GM23338 (cell line): ENCODE data around the gene CDK4. TPM values are rescaled to one million over a fixed set of nuclear protein-coding genes. Genes with fewer than 3 reads are reported as not detected.

Experiments used
- ATAC-seq: fragments of 200-7000 bp; cut with Tn5 transposase; 3 replicates; pipeline ENCODE4 v1.9.1; 2020
- DNase-seq: peaks from one replicate; pipeline ENCODE4 v3.0.0-alpha.2; 2015; ENCODE audit warnings: low spot score
- H2AFZ ChIP-seq: fragments of 200-600 bp; sonication (generic); 2 replicates; pipeline ENCODE4 v1.8.0; 2016; ENCODE audit warnings: antibody characterized with exemption, mild to moderate bottlenecking, moderate library complexity
- H3F3A ChIP-seq: fragments of 200-600 bp; sonication (generic); replicated peaks from 2 replicates; pipeline ENCODE4 v1.8.0; 2017; ENCODE audit warnings: antibody characterized with exemption, mixed run types, low read depth
- H3K27ac ChIP-seq: fragments of 200-600 bp; sonication (generic); 2 replicates; pipeline ENCODE4 v1.6.1; 2016; ENCODE audit warnings: low read depth
- H3K27me3 ChIP-seq: fragments of 200-600 bp; sonication (generic); 2 replicates; pipeline ENCODE4 v1.8.0; 2016; ENCODE audit warnings: mild to moderate bottlenecking, mixed run types, moderate library complexity; ENCODE audit not compliant: insufficient read depth
- H3K36me3 ChIP-seq: fragments of 200-600 bp; sonication (generic); 2 replicates; pipeline ENCODE4 v1.8.0; 2016; ENCODE audit warnings: mild to moderate bottlenecking; ENCODE audit not compliant: insufficient read depth
- H3K4me1 ChIP-seq: fragments of 200-600 bp; sonication (generic); 2 replicates; pipeline ENCODE4 v1.8.0; 2016; ENCODE audit warnings: mild to moderate bottlenecking, moderate library complexity; ENCODE audit not compliant: insufficient read depth
- H3K4me2 ChIP-seq: fragments of 200-600 bp; sonication (generic); 2 replicates; pipeline ENCODE4 v1.7.1; 2017; ENCODE audit warnings: mixed run types
- H3K4me3 ChIP-seq: fragments of 200-600 bp; sonication (generic); 2 replicates; pipeline ENCODE4 v1.6.1; 2016; ENCODE audit warnings: mixed run types
- H3K79me2 ChIP-seq: fragments of 200-600 bp; sonication (generic); replicated peaks from 2 replicates; pipeline ENCODE4 v1.8.0; 2017; ENCODE audit warnings: mild to moderate bottlenecking; ENCODE audit not compliant: insufficient read depth
- H3K9me2 ChIP-seq: fragments of 200-600 bp; sonication (generic); 2 replicates; pipeline ENCODE4 v1.8.0; 2017; ENCODE audit not compliant: insufficient read depth
- H4K20me1 ChIP-seq: fragments of 200-600 bp; sonication (generic); replicated peaks from 2 replicates; pipeline ENCODE4 v1.8.0; 2017; ENCODE audit warnings: mild to moderate bottlenecking; ENCODE audit not compliant: insufficient read depth
- H3K27ac Mint-ChIP-seq: 2 replicates; pipeline ENCODE4 v1.8.0; 2020; ENCODE audit warnings: inconsistent platforms, mild to moderate bottlenecking, moderate library complexity, mixed read lengths
- H3K27me3 Mint-ChIP-seq: 3 replicates; pipeline ENCODE4 v1.8.0; 2022; ENCODE audit warnings: low read depth, mild to moderate bottlenecking, moderate library complexity, mixed read lengths, inconsistent platforms; ENCODE audit not compliant: insufficient read depth, poor library complexity
- H3K36me3 Mint-ChIP-seq: 3 replicates; pipeline ENCODE4 v1.8.0; 2021; ENCODE audit warnings: low read depth, mild to moderate bottlenecking, inconsistent platforms, moderate library complexity, mixed read lengths
- H3K4me1 Mint-ChIP-seq: 3 replicates; pipeline ENCODE4 v1.8.0; 2020; ENCODE audit warnings: mild to moderate bottlenecking, inconsistent platforms, mixed read lengths
- H3K4me3 Mint-ChIP-seq: 3 replicates; pipeline ENCODE4 v1.8.0; 2021; ENCODE audit warnings: moderate library complexity, mild to moderate bottlenecking, inconsistent platforms, mixed read lengths
- H3K9me3 Mint-ChIP-seq: 3 replicates; pipeline ENCODE4 v1.8.0; 2020; ENCODE audit warnings: moderate library complexity, mild to moderate bottlenecking, inconsistent platforms, mixed read lengths
- EZH2 ChIP-seq: fragments of 200-600 bp; sonication (generic); IDR thresholded peaks from one replicate; pipeline ENCODE4 v1.8.0; 2017; ENCODE audit warnings: antibody characterized with exemption, mild to moderate bottlenecking, low read depth; ENCODE audit not compliant: unreplicated experiment
- EZH2phosphoT487 ChIP-seq: fragments of 200-600 bp; sonication (generic); IDR thresholded peaks from one replicate; pipeline ENCODE4 v1.8.1; 2018; ENCODE audit warnings: antibody characterized with exemption; ENCODE audit not compliant: unreplicated experiment
- JUNB ChIP-seq: IDR thresholded peaks from one replicate; pipeline ENCODE4 v1.6.1; 2016; ENCODE audit warnings: antibody characterized with exemption; ENCODE audit not compliant: unreplicated experiment
- NANOG ChIP-seq: IDR thresholded peaks from 2 replicates; pipeline ENCODE4 v1.6.1; 2016; ENCODE audit warnings: antibody characterized with exemption, borderline replicate concordance
- POLR2AphosphoS5 ChIP-seq: IDR thresholded peaks from 2 replicates; pipeline ENCODE4 v1.6.1; 2016; ENCODE audit warnings: antibody characterized with exemption, low read depth
- ZNF114 ChIP-seq: fragments of 250-450 bp; sonication (Bioruptor Pico); IDR thresholded peaks from 2 replicates; pipeline ENCODE4 v1.5.0; 2020; ENCODE audit warnings: mild to moderate bottlenecking, moderate library complexity
- polyA plus RNA-seq: library from polyadenylated mRNA; unstranded; fragments of >200 nt; fragmentation: Nextera tagmentation; extraction: Ambion mirVana; gene quantifications from 2 replicates; pipeline ENCODE4 v1.2.1, GENCODE V29; 2016
- total RNA-seq: library from RNA; depleted of rRNA; stranded (reverse); fragments of >200 nt; shearing (Covaris generic); gene quantifications from 2 replicates; pipeline ENCODE4 v1.2.3, GENCODE V29; 2014
- TF ChIP-seq, protein P1 (sequence below), 2 experiments: fragments of 200-600 bp in 1 of 2; sonication (generic) in 1 of 2; conservative IDR thresholded peaks; 2 replicates each; pipeline versions ENCODE4 v1.5.1 to v1.6.1; 2016 to 2017; ENCODE audit warnings: antibody characterized with exemption in 2 of 2, low read depth in 2 of 2, mild to moderate bottlenecking in 2 of 2, moderate library complexity in 1 of 2
- TF ChIP-seq, protein P2 (sequence below): IDR thresholded peaks from 2 replicates; pipeline ENCODE4 v1.6.1; 2016; ENCODE audit warnings: antibody characterized with exemption
- TF ChIP-seq, protein P3 (sequence below): fragments of 250-450 bp; sonication (Bioruptor Pico); IDR thresholded peaks from 2 replicates; pipeline ENCODE4 v1.5.0; 2020; ENCODE audit warnings: mild to moderate bottlenecking, moderate library complexity

CDK4 gene
- total and polyA plus RNA-seq, 2 experiments from 2014 or later: 105 to 198 TPM

DNA sequence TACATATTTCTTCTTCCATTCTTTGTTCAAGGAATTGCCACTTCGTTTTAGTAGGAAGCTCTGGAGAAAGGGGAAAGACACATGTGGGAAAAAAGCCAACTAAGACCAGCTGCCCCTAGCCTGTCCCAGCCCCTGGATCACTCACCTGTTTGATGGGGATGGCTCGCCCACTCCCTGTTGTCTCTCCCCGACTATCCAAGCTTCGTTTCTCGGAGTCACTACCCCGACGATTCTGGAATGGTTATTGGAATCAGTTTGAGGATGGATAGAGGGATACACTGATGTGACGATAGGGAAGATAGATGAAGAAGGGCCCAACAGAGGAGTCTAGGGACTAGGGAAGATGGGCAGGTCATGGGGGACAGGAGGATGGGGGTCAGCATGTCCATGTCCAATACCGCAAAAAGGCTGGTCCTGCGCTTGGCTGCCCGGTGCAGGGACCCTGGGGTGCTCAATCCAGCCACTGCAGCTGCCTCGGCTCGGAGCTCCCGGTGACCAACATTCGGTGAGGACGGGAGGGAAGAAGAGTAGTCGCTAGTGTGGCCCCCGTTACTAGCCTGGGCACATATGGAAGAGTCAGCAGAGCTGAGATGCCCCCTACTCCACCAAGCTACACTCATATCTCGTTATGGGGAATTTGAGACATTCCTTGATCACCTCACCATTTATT lies 20.6 kb downstream of the CDK4 start (continued):
- TF ChIP-seq, protein P1, sequence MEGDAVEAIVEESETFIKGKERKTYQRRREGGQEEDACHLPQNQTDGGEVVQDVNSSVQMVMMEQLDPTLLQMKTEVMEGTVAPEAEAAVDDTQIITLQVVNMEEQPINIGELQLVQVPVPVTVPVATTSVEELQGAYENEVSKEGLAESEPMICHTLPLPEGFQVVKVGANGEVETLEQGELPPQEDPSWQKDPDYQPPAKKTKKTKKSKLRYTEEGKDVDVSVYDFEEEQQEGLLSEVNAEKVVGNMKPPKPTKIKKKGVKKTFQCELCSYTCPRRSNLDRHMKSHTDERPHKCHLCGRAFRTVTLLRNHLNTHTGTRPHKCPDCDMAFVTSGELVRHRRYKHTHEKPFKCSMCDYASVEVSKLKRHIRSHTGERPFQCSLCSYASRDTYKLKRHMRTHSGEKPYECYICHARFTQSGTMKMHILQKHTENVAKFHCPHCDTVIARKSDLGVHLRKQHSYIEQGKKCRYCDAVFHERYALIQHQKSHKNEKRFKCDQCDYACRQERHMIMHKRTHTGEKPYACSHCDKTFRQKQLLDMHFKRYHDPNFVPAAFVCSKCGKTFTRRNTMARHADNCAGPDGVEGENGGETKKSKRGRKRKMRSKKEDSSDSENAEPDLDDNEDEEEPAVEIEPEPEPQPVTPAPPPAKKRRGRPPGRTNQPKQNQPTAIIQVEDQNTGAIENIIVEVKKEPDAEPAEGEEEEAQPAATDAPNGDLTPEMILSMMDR (conservative IDR thresholded peaks at IDR 0.05; ENCODE audit: low read depth in 2 of 2): no peak
- TF ChIP-seq EZH2phosphoT487: no peak
- no peak for TF ChIP-seq JUNB
- TF ChIP-seq, protein P2, sequence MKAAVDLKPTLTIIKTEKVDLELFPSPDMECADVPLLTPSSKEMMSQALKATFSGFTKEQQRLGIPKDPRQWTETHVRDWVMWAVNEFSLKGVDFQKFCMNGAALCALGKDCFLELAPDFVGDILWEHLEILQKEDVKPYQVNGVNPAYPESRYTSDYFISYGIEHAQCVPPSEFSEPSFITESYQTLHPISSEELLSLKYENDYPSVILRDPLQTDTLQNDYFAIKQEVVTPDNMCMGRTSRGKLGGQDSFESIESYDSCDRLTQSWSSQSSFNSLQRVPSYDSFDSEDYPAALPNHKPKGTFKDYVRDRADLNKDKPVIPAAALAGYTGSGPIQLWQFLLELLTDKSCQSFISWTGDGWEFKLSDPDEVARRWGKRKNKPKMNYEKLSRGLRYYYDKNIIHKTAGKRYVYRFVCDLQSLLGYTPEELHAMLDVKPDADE: no peak
- no peak for TF ChIP-seq ZNF114 (CRISPR knock-in tag)
- TF ChIP-seq EZH2: no peak

DNA sequence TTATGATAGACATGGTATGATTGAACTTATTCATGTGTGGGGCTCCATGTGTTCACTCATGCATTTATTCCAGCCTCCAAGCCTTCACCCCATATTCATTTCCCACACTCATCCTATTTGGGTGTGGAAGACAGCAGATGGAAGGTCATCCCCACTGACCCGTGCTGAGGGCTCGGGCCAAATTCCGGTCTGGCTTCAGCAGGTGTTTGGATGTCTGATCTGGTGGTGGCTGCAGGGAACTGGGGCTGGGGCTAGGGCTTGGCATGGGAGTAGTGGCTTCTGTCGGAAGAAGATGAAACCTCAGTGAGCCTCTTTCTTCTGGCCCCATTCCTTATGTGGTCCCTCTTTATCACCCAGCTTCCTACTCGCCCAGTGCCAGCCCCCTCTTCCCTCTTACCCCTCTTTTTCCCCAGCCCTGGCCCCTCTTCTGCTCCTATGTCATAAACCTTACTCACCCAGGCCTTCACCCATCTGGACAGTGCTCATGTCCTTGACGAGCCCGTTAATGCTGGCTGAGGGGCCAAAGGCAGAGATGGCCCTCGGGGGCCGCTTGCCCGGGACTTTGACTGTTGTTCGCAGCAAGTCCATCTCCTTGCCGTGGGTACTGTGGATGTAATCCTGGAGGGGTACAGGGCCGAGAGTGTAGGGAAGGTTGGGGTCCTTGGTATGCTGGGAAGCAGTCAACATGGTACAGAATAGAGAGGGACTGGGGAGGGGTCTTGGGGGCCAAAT lies 21.6 kb downstream of the CDK4 start:
- no peak overlapping the region for H3K27ac Mint-ChIP-seq

More for the DNA sequence above, 21.6 kb downstream of the CDK4 start:
- Histone ChIP-seq H4K20me1 (no peaks in the 10 kb centered on the region; the same call in 1 of the 2 replicates), H3K9me2 (no peaks in the 10 kb centered on the region), H3K27ac (no peak overlapping the region), H3K4me3 (no peak overlapping the region), H3F3A (no peaks in the 10 kb centered on the region), H3K27me3 (peaks cover 99% of the 10 kb centered on the region), H2AFZ (no peak overlapping the region), H3K4me1 (peaks cover 2% of the 10 kb centered on the region; the same call in 1 of the 2 replicates), H3K36me3 (no peaks in the 10 kb centered on the region), H3K79me2 (no peaks in the 10 kb centered on the region), H3K4me2 (no peak overlapping the region)
- no peak for DNase-seq
- H3K36me3 Mint-ChIP-seq: no peaks in the 10 kb centered on the region; the same call in 2 of the 3 replicates
- no peaks in the 10 kb centered on the region; the same call in 2 of the 3 replicates for H3K9me3 Mint-ChIP-seq
- H3K4me3 Mint-ChIP-seq: no peak overlapping the region
- TF ChIP-seq NANOG: no peak
- TF ChIP-seq JUNB: no peak
- TF ChIP-seq POLR2AphosphoS5: no peak
- TF ChIP-seq, protein P1 (conservative IDR thresholded peaks at IDR 0.05; ENCODE audit: low read depth in 2 of 2): no peak
- TF ChIP-seq, protein P3, sequence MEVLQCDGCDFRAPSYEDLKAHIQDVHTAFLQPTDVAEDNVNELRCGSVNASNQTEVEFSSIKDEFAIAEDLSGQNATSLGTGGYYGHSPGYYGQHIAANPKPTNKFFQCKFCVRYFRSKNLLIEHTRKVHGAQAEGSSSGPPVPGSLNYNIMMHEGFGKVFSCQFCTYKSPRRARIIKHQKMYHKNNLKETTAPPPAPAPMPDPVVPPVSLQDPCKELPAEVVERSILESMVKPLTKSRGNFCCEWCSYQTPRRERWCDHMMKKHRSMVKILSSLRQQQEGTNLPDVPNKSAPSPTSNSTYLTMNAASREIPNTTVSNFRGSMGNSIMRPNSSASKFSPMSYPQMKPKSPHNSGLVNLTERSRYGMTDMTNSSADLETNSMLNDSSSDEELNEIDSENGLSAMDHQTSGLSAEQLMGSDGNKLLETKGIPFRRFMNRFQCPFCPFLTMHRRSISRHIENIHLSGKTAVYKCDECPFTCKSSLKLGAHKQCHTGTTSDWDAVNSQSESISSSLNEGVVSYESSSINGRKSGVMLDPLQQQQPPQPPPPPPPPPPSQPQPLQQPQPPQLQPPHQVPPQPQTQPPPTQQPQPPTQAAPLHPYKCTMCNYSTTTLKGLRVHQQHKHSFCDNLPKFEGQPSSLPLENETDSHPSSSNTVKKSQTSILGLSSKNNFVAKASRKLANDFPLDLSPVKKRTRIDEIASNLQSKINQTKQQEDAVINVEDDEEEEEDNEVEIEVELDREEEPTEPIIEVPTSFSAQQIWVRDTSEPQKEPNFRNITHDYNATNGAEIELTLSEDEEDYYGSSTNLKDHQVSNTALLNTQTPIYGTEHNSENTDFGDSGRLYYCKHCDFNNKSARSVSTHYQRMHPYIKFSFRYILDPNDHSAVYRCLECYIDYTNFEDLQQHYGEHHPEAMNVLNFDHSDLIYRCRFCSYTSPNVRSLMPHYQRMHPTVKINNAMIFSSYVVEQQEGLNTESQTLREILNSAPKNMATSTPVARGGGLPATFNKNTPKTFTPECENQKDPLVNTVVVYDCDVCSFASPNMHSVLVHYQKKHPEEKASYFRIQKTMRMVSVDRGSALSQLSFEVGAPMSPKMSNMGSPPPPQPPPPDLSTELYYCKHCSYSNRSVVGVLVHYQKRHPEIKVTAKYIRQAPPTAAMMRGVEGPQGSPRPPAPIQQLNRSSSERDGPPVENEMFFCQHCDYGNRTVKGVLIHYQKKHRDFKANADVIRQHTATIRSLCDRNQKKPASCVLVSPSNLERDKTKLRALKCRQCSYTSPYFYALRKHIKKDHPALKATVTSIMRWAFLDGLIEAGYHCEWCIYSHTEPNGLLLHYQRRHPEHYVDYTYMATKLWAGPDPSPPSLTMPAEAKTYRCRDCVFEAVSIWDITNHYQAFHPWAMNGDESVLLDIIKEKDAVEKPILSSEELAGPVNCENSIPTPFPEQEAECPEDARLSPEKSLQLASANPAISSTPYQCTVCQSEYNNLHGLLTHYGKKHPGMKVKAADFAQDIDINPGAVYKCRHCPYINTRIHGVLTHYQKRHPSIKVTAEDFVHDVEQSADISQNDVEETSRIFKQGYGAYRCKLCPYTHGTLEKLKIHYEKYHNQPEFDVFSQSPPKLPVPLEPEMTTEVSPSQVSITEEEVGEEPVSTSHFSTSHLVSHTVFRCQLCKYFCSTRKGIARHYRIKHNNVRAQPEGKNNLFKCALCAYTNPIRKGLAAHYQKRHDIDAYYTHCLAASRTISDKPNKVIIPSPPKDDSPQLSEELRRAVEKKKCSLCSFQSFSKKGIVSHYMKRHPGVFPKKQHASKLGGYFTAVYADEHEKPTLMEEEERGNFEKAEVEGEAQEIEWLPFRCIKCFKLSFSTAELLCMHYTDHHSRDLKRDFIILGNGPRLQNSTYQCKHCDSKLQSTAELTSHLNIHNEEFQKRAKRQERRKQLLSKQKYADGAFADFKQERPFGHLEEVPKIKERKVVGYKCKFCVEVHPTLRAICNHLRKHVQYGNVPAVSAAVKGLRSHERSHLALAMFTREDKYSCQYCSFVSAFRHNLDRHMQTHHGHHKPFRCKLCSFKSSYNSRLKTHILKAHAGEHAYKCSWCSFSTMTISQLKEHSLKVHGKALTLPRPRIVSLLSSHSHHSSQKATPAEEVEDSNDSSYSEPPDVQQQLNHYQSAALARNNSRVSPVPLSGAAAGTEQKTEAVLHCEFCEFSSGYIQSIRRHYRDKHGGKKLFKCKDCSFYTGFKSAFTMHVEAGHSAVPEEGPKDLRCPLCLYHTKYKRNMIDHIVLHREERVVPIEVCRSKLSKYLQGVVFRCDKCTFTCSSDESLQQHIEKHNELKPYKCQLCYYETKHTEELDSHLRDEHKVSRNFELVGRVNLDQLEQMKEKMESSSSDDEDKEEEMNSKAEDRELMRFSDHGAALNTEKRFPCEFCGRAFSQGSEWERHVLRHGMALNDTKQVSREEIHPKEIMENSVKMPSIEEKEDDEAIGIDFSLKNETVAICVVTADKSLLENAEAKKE (CRISPR knock-in tag): no peak
- ATAC-seq: no peak
- H3K27me3 Mint-ChIP-seq: peaks cover 97% of the 10 kb centered on the region
- peaks cover 19% of the 10 kb centered on the region for H3K4me1 Mint-ChIP-seq
